Measurements from ENCODE around the gene IREB2.
A peak's percentile ranks its signal among the peaks of the same experiment; 100 is the strongest.
"Not testable (repeated sequence)": the region's sequence is repeated elsewhere in the genome, so short reads cannot be mapped to it uniquely, and the experiment has no call there.

IREB2 gene

DNA sequence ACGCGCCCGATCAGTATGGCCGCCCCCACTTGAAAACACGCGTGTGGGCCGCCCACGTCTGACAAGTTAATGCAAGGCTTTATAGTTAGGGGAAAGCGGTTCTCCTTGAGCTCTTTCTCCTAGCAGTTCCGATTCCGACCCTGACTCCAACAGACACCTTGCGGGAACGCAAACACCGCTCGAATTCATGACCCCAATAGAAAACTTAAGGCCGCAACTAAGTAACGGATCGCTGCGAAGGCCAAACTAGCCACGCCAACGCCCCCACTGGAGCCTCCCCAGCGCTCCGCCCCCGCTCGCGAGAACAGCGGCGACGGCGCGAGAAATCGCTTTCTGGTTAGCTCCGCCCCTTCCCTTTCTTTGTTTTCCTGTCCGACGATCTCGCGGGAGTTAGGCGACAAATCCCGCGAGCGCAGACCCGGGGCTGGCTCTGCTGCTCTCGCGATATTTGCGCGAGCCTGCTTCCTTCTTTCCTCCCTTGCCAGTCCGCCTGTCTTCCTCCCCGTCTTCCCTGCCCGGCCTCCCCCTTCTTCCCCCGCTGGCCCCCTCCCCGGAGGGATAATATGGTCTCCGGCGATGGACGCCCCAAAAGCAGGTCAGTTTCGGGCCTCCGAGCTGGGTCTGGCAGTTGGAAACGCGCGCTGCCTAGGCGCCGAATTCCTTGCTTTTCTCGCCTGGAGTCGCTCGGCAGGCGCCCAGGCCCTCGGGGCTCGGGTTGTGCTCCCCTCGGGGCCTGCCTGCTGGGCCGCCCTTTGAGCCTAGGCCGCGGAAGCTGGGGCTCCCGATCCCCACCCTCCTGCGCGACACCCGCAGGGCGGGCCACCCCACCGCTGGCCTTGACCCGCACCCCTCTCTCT lies at the start of gene IREB2:
IREB2 (plus strand) TSS at position 455 of the 857 bp plus-strand sequence; CDS start at position 577, 122 bp downstream.
- DNase-seq, result peak; percentile 87 to 95 (median 93)

DNA sequence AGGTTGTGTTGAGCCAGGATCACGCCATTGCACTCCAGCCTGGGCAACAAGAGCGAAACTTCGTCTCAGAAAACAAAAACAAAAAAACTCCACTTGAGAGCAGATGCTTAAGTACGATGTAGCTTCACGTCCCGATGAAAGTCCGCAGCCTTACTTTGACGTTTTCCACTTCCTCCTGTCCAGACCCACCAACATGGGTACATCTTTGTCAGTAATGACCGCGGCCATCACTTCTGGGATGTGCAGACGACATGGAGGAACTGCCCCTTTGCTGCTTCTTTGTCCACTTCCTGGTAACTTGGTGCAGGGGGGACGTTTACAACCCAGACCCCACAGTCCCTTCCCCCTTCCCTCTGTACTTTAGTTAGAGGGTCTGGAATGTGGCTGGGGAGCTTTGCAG lies 49.2 kb upstream of the IREB2 start:
- no peak for DNase-seq

DNA sequence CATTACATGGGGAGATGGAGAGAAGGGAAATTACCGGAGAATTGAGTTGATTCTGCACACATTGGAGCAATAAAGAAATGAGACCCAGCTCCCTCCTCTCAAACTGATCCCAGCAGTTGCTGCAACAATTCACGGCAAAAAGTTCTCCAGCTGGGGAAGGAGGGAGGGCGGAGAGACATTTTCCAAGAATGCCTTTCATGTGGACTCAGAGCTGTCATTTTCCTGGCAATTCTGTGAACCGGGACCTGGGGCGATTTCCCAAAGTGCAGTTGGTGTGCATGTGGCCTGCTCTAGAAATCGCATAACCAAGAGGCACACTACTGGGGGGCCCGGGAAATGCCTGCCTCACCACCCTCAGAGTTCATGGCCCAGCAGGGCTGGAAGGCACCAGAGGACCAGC lies 48.7 kb upstream of the IREB2 start:
- DNase-seq, result no peak

DNA sequence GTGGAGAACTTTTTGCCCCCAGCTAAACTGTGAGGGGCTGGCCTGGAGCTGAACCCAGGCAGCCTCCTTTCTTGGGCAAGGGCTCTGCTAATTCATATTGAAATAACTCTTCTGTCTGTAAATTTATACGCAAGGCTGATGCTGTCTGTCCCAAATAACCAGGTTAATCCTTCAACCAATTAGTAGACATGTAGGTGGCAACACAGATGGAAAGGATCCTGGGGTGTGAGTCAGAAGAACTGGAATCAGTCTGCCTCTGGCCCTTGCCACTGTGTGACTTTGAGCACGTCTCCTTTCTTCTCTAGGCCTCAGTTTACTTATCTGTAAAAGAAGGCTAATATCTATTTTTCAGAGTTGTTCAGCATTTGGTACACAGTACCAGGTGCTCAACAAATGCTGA lies 48.3 kb upstream of the IREB2 start:
- no peak for DNase-seq

- no peak for DNase-seq
Observed at GRCh38 chr15:78390242-78390641, 47.8 kb upstream of the IREB2 start.

DNA sequence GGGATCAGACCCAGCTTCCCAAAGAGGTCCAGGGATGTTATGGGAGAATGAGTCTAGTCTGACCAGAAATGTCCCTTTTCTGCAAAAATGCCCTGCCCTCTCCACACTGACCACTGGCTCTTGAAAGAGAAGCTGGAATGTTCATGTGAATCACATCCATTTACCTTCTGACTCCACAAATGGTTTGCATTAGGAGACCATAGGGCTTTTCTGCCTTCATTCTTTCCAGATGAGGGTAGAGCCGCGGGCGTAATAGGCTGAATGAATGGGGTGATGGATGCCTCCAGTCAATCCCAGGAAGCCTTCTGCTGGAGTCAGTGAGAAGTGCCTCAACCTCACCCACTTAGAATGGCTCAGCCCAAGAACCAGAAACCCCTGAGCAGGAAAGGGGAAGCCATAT lies 47.2 kb upstream of the IREB2 start:
- no peak for DNase-seq

DNA sequence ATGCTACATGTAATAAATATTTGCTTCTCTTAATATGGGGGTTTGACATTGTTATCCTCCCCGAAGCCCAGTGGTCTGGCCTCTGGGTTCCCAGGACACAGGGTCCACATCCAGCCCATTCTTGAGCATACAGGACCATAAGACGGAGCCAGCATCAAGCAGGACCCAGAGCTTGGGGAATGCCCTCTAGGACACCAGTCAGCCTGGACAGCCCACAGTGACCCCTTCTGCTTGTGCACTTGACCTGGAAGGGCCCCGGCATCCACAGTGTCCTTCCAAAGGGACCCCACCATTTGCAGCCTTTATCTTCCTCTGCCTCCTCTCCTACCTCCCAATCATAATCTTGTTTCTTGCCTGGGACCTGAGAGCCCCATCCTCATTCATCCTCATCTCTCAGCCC lies 46.2 kb upstream of the IREB2 start:
- DNase-seq, result no peak

DNA sequence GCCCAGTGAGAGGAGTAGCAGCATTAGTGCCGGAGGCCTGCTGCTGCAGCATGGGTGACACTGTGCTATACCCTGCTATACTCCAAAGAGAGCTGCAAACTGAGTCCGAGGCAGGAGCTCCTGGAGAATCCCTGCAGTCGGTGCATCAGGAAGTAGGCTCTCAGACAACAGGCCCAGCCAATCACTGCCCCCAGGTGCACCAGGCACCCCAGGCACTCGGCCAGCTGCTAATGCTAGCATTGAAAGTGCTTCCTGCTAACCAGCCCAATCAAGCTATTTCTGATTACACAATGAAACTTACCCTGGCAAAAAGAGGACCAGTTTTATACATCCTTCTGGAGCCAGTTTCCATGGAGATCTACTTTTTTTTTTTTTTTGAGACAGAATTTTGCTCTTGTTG lies 45.6 kb upstream of the IREB2 start:
- no peak for DNase-seq

DNA sequence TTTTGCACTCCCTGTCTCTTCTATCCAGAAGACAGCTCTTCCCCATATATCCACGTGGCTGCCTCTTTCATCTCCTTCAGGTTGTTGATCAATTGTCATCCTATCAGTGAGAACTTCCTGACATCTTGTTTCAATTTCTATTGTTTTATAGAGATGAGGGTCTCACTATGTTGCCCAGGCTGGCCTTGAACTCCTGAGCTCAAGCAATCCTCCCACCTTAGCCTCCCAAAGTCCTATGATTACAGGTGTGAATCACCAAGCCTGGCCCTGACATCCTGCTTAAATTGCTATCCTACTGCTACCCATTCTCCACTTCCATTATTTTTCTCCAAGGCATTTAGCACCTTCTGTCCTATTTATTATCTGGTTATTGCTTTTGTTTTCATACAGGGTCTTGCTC lies 44.9 kb upstream of the IREB2 start:
- no peak for DNase-seq

DNA sequence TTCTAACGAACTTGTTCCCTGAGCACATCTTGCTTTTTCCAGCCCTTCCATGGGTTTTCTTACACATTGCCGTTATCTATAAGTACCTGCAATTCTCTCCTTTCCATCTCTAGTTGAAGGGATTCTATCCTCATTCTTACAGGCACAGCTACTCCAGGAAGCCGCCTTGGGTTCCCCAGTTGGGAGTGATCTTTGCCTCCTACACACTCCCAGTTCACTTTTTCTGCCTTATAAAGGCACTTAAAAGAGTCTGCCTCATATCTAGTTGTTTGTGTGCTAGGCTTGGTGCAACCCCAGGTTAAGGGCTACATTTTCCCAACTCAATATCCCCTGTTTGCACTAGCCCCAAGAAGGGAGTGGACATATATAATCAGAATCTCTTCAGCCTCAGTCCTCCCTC lies 44.0 kb upstream of the IREB2 start:
- DNase-seq, result no peak

DNA sequence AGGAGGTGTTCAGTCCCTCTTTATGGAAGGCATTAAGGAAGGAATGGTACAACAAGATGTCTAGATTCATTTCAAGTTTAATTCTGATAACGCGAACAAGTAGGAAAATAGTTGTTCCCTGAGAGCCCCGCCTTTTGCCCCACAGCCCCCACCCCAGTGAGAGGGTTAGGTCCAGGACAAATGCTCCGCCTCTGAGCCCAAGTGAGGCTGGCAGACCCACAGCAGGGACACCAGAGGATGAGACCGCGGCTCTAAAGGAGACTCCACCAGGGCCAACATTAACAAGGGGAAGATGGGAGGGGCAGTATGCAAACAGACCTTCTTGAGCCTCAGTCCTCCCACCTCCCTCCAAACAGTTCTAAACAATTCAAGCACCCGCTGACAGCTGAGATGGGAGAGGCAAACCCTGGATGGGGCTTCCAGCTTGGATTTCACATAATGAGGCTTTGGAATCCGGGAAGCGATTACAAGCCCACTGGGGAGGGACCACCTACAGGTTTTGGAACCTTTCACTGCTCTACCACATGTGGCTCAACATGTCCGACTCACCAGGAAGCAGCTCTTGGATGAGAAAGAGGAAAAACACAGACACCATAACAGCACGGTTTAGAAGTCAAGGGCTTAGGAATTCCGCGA lies 42.9 kb upstream of the IREB2 start:
- DNase-seq, result no peak

- no peak for DNase-seq
Observed at GRCh38 chr15:78396186-78396814, 41.7 kb upstream of the IREB2 start.

- no peak for DNase-seq
Observed at GRCh38 chr15:78396976-78397375, 41.0 kb upstream of the IREB2 start.

- DNase-seq, result no peak
Observed at GRCh38 chr15:78397382-78397781, 40.6 kb upstream of the IREB2 start.

- no peak for DNase-seq
Observed at GRCh38 chr15:78398076-78398825, 39.8 kb upstream of the IREB2 start.

GRCh38 chr15:78399091-78399490 lies 38.9 kb upstream of the IREB2 start:
- DNase-seq, result no peak

DNA sequence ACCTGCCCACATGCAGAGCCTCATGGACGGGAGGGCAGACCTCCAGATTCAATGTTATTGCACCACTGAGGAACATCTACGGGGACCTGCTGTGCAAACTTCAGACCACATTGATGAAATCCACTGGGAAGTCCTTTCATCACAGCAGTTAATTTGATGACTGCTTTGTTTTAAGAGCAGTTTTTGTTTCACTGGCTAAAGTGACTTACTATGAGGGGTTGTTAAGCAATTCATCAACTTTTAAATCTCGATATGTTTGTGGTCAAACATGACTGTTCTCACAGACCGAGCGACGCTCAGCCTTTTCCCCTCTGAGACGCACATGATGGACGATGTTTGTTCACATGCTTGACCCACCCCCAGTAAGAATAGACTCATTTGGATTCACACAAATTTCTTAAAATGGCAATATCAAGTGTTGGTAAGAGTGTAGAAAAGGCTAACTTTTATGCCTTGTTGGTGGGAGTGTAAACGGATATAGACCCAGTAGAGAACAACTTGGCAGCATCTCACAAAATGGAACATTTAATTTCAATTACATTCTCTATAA lies 35.9 kb upstream of the IREB2 start:
- DNase-seq, result no peak

GRCh38 chr15:78404125-78404524 lies 33.9 kb upstream of the IREB2 start:
- DNase-seq, result no peak

- not testable (repeated sequence) for DNase-seq
Observed at GRCh38 chr15:78404796-78405195, 33.2 kb upstream of the IREB2 start.

DNA sequence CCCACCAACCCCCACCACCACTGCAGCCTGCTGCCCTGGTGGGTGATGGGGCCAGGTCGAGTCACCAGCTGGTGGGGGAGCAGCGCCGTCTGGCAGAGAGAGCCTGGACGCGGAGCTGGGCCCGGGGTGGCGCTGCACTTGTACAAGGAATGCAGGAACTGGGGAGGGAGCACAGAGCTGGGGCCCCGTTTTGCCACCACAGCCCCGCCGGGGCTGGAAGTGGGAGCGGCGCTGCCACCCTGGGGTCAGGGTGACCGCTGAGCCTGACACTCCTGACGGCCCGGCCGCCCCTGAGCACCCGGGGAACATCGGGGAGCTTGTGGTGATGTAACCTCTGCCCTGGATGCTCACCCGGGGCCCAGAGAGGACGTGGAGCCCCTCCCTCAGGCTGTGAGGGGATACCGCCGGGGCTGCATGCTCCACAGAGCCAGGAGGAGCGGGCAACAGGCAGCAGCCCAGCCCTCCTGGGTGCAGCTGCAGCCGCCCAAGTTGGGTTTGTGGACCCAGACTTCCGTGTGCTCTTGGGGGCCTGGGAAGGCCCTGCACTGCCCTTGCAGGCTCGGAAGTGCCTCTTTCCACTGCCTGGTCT lies 32.6 kb upstream of the IREB2 start:
- no peak for DNase-seq

DNA sequence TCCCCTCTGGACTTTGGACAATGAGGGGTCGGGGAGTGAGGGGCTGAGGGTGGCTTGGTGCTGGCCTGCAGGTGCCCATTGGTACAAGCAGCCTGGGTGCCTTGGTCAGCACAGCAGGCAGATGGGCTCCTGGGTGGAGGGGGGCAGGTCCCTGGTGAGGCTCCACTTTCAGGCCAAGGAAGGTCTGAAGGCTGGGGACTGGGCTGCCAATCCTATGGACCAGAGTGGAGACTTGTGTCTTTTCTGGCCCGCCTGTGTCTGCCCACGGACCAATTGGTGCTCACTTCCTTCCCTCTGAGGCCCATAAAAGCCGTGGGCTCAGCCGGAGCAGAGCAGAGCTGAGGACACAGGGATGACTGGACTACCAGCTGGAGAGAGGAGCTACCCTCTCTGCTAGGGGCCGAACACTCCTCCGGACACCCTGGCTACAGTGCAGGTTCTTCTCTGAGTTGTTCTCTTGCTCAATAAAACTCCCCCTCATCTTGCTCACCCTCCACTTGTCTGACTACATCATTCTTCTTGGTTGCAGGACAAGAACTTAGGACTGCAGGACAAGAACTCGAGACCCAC lies 31.9 kb upstream of the IREB2 start:
- DNase-seq, result no peak

All from activated naive CD4-positive, alpha-beta T cell (primary cell).